K562 (cell line): ENCODE results near the gene MDC1. TPM values are rescaled to one million over a fixed set of nuclear protein-coding genes. Genes with fewer than 3 reads are reported as not detected.

ENCODE experiments used
- AFF1 ChIP-seq, 2 experiments: fragments of 450-650 bp; IDR thresholded peaks; 2 replicates each; pipeline ENCODE4 v1.6.1; 2018; ENCODE audit warnings: mild to moderate bottlenecking in 2 of 2, low read depth in 1 of 2; ENCODE audit not compliant: partially characterized antibody in 2 of 2
- BCL6 ChIP-seq: fragments of 250-450 bp; sonication (Bioruptor Pico); IDR thresholded peaks from 2 replicates; pipeline ENCODE4 v1.4.0; 2020
- CHD1 ChIP-seq: fragments of 200-600 bp; sonication (generic); IDR thresholded peaks from one replicate; pipeline ENCODE4 v1.6.1; 2012; ENCODE audit warnings: mild to moderate bottlenecking, moderate library complexity, low read length, inconsistent platforms
- CHD2 ChIP-seq: IDR thresholded peaks from 2 replicates; pipeline ENCODE4 v1.6.1; 2011; ENCODE audit warnings: low read depth, low read length
- ETS2 ChIP-seq: IDR thresholded peaks from 2 replicates; pipeline ENCODE4 v1.6.1; 2016; ENCODE audit warnings: borderline replicate concordance, missing genetic modification characterization, mild to moderate bottlenecking, moderate library complexity, missing compliant biosample characterization; ENCODE audit not compliant: poor library complexity, severe bottlenecking
- GATA2 ChIP-seq: sonication (generic); formaldehyde crosslinking; IDR thresholded peaks from 2 replicates; pipeline ENCODE4 v1.4.0; 2020; ENCODE audit warnings: mild to moderate bottlenecking, missing genetic modification reagents
- IFI16 ChIP-seq: fragments of 250-450 bp; sonication (Bioruptor Pico); IDR thresholded peaks from 2 replicates; pipeline ENCODE4 v2.1.2; 2022; ENCODE audit warnings: mild to moderate bottlenecking, inconsistent platforms
- LEF1 ChIP-seq: fragments of 450-650 bp; IDR thresholded peaks from 2 replicates; pipeline ENCODE4 v1.6.1; 2016; ENCODE audit warnings: mild to moderate bottlenecking
- MEIS2 ChIP-seq: fragments of 450-650 bp; IDR thresholded peaks from 2 replicates; pipeline ENCODE4 v1.6.1; 2014; ENCODE audit warnings: mild to moderate bottlenecking; ENCODE audit not compliant: partially characterized antibody
- SIN3A ChIP-seq, 2 experiments: fragments of 150-350 bp in 1 of 2; IDR thresholded peaks; 2 replicates each; pipeline ENCODE4 v1.6.1; 2011 to 2016; ENCODE audit warnings: borderline replicate concordance in 2 of 2, low read depth in 2 of 2, low read length in 2 of 2, mild to moderate bottlenecking in 2 of 2, moderate library complexity in 2 of 2; ENCODE audit not compliant: control insufficient read depth in 1 of 2
- SUPT5H ChIP-seq: fragments of 450-650 bp; IDR thresholded peaks from 2 replicates; pipeline ENCODE4 v1.6.1; 2016
- TFAM ChIP-seq: fragments of 250-450 bp; sonication (Bioruptor Pico); conservative IDR thresholded peaks from 2 replicates; pipeline ENCODE4 v1.5.0; 2021; ENCODE audit warnings: mild to moderate bottlenecking, moderate library complexity
- ZNF407 ChIP-seq: fragments of 450-650 bp; IDR thresholded peaks from 2 replicates; pipeline ENCODE4 v1.6.1; 2016; ENCODE audit warnings: low read depth
- polyA plus RNA-seq, 8 experiments: library from polyadenylated mRNA; depleted of rRNA in 4 of 8; stranded (reverse) in 5 of 8; unstranded in 3 of 8; fragments of >200 nt; fragmentation: Nextera tagmentation in 2 of 8; fragmentation: Illumina TruSeq in 1 of 8; extraction: Ambion mirVana in 2 of 8; extraction: Trizol in 1 of 8; gene quantifications; 2 replicates each; pipeline versions ENCODE4 v1.2.1 to v1.2.3, GENCODE V29; 2011 to 2014; ENCODE audit warnings: inconsistent platforms in 1 of 8, missing spikeins in 1 of 8
- total RNA-seq, 7 experiments: library from RNA; depleted of rRNA in 6 of 7; stranded (reverse); fragments of >200 nt in 6 of 7; fragmentation: Illumina TruSeq in 2 of 7; extraction: Trizol in 2 of 7; gene quantifications; 2 replicates each; pipeline versions ENCODE4 v1.2.1 to v1.2.3, GENCODE V29; 2011 to 2021; ENCODE audit warnings: low replicate concordance in 1 of 7
- TF ChIP-seq, protein P1 (sequence below): sonication (generic); formaldehyde crosslinking; IDR thresholded peaks from 2 replicates; pipeline ENCODE4 v1.8.1; 2023; ENCODE audit warnings: mild to moderate bottlenecking, missing genetic modification reagents, moderate library complexity

The MDC1 gene
- total and polyA plus RNA-seq, 9 of the 15 experiments (the other 6 are each of a cell fraction or from before 2014, with no cell fraction given): 8.2 to 114 (median 20.0) TPM

DNA sequence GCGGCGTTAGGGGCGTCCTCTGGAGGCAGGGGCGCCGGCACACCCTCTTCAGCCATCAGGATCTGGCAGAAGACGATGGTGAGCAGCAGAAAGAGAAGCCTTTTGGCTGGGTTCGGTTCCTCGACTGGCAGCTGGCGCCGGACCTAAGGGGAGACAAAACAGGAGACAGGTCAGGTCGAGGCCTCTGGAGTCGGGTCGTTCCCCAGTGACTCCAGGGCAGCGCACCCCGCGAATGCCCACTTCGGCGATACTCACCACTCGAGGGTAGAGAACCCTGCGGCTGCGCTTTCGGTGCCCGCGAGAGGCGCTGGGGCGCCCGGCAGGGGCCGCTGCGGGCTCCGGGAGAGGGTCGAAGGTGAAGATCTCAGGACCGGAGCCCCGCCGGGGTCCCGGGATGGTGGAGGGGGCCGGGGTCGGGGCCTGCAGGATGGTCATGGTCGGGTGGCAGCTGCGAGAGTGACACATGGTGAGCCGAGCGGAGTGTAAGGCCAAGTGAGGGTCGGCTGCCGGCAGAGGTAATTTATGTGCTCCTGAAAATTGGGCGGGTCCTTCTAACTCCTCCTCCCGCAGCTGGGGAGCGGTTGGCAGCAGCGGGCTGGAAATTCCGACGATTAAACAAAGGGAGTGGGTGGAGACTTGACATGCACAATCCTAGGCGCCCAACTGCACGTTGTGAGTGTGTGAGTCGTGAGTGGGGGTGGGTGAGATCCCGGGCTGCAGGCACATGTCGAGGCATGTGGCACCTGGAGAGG is 27.1 kb upstream of the MDC1 start, which contains the start of gene IER3 (continued):
- TF ChIP-seq SIN3A (IDR thresholded peaks at IDR 0.05; ENCODE audit: borderline replicate concordance in 2 of 2, control insufficient read depth in 1 of 2, low read depth in 2 of 2, low read length in 2 of 2) (peak in 1 of 2 experiments; percentile 6; a peak in 2 of 4 replicates), CHD2 (no peak), IFI16 (CRISPR knock-in tag) (no peak), SUPT5H (peak; percentile 97), GATA2 (CRISPR knock-in tag) (no peak), AFF1 (IDR thresholded peaks at IDR 0.05; ENCODE audit: low read depth in 1 of 2, partially characterized antibody in 2 of 2) (peak; percentile 65 to 87), BCL6 (0 out of 2 replicates have a peak, but pooled peaks have one; percentile 41), ETS2 (tag) (no peak), TFAM (CRISPR knock-in tag) (no peak), MEIS2 (peak; percentile 99), LEF1 (peak; percentile 53; the same call in 1 of the 2 replicates), CHD1 (no peak), ZNF407 (no peak)
- TF ChIP-seq, protein P1, sequence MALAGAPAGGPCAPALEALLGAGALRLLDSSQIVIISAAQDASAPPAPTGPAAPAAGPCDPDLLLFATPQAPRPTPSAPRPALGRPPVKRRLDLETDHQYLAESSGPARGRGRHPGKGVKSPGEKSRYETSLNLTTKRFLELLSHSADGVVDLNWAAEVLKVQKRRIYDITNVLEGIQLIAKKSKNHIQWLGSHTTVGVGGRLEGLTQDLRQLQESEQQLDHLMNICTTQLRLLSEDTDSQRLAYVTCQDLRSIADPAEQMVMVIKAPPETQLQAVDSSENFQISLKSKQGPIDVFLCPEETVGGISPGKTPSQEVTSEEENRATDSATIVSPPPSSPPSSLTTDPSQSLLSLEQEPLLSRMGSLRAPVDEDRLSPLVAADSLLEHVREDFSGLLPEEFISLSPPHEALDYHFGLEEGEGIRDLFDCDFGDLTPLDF (CRISPR knock-in tag): peak; percentile 40; the same call in 1 of the 2 replicates
